Measurements from ENCODE around the gene TRERF1.
"Not testable (repeated sequence)": the region's sequence is repeated elsewhere in the genome, so short reads cannot be mapped to it uniquely, and the experiment has no call there.

The TRERF1 gene

DNA sequence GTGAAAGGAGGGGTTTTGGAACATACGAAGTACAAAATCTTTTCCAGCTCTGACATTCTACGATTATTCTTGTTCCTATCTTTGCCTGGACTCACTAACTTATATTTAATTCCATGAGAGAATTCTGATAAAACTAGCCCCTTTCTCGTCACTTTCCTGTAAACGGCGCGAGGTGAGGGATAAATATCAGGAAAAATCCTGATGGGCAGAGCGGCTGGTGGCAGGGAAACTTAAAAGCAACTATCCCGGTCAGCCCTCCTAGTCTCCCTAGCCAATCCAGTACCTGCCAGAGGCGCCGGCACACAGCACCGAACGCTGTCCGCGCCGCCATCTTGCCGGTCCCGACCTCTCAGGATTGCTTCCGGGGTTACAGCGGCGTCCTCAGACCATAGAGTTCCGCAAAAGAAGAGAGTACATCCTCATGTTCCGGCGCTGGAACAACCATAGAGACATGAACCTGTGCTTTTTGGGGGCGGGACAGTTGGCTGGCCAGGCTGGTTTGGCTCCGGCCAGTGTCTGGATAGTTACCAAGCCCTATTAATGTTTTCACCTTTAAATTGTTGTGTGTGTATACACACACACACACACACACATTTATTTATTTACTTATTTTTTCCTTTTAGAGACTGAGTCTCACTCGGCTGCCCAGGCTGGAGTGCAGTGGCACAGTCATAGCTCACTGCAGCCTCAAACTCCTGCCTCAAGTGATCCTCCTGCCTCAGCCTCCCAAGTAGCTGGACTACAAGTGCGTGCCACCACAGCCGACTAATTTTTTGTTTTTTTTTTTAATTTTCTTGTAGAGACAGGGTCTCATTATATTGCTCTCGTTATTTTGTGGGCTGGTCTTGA is 234.0 kb downstream of the TRERF1 start, which contains the start of gene MRPS10:
MRPS10 (minus strand) TSS at position 343 of the 849 bp plus-strand sequence; CDS start at position 331, 12 bp downstream.
- DNase-seq (ENCODE audit: low spot score): peak; percentile 97

- DNase-seq (ENCODE audit: low spot score): no peak
These were observed 234.6 kb downstream of the TRERF1 start for GRCh38 chr6:42217157-42217518.

GRCh38 chr6:42216495-42216894 is 235.2 kb downstream of the TRERF1 start:
- DNase-seq (ENCODE audit: low spot score): not testable (repeated sequence)

- DNase-seq (ENCODE audit: low spot score): no peak
These were observed 239.3 kb downstream of the TRERF1 start for GRCh38 chr6:42212442-42212841.

- DNase-seq (ENCODE audit: low spot score): no peak
These were observed 240.0 kb downstream of the TRERF1 start for GRCh38 chr6:42211726-42212125.

DNA sequence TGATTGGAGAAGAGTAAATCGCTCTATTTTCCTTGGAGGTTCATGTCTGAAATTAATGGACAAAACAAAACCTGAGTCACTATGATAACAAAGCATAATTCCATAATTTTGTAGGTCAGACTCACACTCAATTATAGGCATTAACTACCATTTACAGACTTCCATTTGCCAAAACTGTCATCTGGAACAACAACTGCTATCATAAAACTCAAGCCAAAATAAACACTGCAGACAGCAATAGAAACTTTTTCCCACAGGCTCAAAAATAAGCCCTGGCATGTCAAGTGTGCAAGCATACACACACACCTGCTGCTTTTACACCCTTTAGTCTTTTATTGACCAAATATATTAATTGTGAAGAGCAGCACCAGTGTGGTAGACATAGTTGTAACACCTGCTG is 241.2 kb downstream of the TRERF1 start:
- DNase-seq (ENCODE audit: low spot score): no peak

- DNase-seq (ENCODE audit: low spot score): not testable (repeated sequence)
These were observed 244.2 kb downstream of the TRERF1 start for GRCh38 chr6:42207559-42207958.

DNA sequence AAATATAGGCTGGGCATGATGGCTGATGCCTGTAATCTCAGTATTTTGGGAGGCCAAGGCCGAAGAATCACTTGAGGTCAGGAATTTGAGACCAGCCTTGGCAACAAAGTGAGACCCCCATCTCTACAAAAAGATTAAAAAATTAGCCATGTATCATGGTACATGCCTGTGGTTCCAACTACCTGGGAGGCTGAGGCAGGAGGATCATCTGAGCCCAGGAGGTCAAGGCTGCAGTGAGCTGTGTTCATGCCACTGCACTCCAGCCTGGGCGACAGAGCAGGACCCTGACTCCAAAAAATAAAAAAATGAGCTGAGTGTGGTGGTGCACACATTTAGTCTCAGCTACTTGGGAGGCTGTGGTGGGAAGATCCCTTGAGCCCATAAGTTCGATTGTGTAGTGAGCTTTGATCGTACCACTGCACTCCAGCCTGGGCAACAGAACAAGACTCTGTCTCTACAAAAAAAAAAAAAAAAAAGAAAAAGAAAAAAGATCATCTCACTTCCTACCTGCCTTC is 246.9 kb downstream of the TRERF1 start:
- no peak for DNase-seq (ENCODE audit: low spot score)

GRCh38 chr6:42203183-42203582 is 248.5 kb downstream of the TRERF1 start:
- no peak for DNase-seq (ENCODE audit: low spot score)

DNA sequence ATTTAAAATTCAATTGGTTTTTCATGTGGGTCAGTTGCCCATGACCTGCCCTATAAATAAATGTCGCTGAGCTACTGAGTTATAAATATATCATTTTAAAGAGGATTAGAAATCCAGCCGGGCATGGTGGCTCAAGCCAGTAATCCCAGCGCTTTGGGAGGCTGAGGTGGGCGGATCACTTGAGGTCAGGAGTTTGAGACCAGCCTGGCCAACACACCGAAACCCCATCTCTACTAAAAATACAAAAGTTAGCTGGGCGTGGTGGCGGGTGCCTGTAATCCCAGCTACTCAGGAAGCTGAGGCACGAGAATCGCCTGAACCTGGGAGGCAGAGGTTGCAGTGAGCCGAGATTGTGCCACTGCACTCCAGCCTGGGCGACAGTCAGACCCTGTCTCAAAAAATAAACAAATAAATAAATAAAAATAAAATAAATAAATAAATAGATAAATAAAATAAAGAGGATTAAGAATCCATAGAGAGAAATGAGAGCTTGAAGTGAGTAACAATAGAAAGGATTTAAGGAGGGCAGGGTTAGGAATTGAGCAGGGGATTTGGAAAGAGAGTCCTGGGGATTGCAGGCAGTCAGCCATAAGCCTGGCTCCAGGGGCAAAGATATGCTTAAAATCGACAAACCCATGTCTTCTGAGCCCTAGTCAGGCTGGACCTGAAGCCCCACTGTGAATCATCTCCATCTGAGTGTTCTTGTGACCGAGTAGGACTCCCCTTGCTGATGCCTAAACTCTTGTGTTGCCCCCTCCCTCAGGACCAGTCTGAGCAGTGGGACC is 249.4 kb downstream of the TRERF1 start:
- DNase-seq (ENCODE audit: low spot score): not testable (repeated sequence)

DNA sequence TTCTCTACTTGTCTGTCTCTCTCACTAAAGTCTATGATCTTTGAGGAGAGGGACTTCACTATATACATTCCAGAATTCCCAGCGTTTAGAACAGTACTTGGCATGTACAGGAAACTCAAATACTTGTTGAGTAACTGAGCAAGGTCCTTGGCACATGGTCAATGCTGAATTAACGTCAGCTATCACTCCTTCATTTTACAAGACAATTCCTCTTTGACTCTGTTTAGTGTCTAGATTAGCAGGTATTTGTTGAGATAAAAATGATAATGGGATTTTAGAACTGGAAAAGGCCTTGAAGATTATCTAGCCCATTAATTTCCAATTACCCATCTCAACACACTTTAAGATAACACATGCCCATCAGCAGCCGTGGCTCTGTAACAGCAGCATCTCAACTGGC is 250.3 kb downstream of the TRERF1 start:
- no peak for DNase-seq (ENCODE audit: low spot score)

GRCh38 chr6:42200035-42200434 is 251.7 kb downstream of the TRERF1 start:
- DNase-seq (ENCODE audit: low spot score): no peak

GRCh38 chr6:42199106-42199981 is 252.4 kb downstream of the TRERF1 start:
- DNase-seq (ENCODE audit: low spot score): no peak

DNA sequence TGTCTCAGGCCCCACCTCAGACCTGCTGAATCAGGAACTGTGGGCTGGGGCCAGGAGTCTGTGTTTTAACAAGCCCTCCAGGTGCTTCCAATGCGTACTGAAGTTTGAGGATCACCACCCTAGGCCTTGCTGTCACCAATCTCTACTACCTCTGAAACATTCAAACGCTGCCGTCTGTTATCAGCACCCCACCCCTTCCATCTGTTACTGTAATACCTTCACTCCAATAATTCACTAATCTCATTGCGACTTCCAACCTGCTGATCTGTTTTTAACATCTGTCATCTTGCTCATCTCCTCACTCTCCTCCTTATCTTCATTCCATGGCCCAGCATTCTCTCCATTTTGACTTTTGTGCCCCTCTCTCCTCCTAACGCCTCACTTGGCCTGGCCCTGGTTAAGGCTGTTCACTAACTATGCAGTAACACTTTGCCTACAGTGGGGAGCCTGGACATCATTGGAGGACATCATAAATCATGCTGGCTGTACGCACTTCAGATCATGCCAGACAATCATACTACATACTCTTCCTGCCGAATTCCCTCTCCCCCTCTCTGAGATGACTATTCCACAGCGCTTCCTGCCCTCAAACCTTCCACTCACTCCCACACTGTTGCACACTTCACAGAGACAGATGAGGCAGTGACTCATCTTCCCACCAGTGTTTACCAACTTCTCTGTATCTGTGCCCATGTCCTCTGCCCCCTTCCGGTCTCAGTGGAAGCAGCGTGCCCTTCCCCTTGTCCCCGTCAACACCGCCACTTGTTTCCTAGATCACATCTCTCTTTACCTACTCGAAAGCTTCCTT is 254.0 kb downstream of the TRERF1 start:
- no peak for DNase-seq (ENCODE audit: low spot score)

GRCh38 chr6:42195415-42195814 is 256.3 kb downstream of the TRERF1 start:
- no peak for DNase-seq (ENCODE audit: low spot score)

DNA sequence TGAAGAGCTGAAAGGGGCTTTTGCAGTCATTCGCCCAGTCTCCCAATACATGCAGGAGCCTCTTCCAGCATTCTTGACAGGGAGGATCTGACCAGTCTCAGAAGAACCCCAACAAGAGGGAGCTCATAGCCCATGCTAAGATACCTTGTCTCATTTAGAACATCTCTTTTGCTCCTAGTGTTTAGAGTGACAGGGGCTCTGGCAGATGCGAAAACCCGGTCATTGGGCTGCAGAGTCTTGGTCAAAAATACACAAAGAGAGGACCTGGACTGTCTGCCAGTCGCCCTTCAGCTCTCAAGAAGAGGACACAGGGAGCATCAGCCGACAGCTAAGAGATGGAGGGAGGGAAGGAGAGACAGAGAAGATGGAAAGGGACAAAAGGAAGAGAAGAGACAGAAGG is 257.7 kb downstream of the TRERF1 start:
- no peak for DNase-seq (ENCODE audit: low spot score)

- DNase-seq (ENCODE audit: low spot score): no peak
These were observed 258.2 kb downstream of the TRERF1 start for GRCh38 chr6:42193491-42193894.

DNA sequence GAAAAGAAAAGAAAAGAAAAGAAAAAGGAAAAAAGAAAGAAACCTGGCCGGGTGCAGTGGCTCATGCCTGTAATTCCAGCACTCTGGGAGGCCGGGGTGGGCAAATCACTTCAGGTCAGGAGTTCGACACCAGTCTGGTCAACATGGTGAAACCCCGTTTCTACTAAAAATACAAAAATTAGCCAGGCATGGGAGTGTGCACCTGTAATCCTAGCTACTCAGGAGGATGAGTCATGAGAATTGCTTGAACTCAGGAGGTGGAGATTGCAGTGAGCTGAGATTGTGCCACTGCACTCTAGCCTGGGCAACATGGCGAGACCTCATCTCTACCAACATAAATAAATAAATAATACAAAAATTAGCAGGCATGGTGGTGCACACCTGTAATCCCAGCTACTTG is 259.3 kb downstream of the TRERF1 start:
- not testable (repeated sequence) for DNase-seq (ENCODE audit: low spot score)

GRCh38 chr6:42190554-42191183 is 261.1 kb downstream of the TRERF1 start:
- DNase-seq (ENCODE audit: low spot score): no peak

GRCh38 chr6:42188406-42188805 is 263.3 kb downstream of the TRERF1 start:
- DNase-seq (ENCODE audit: low spot score): no peak

DNA sequence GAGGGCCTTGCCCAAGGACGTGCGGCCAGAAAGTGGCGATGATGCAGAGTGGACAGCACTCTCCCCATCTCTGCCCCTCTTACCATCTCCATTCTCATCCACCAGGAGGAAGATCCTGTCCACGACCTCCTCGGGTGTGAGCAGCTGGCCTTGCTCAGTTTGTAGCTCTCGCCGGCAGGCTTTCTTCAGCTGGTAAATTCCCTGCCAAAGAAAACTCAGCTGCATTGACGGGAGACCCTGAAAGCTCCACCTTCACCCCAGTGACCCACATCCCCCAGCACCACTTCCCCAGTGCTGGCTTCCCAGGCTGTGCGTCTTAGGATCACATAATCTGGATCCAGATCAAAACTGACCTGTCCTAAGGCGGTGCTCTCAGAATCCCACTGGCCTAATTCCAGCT is 266.1 kb downstream of the TRERF1 start:
- no peak for DNase-seq (ENCODE audit: low spot score)
